Inferior parietal cortex (tissue), 1 donor: ENCODE data around the gene PPDPF.

Experiments
- DNase-seq: peaks from one replicate; pipeline ENCODE4 v3.0.0-alpha.2; 2016; ENCODE audit errors: extremely low spot score

Gene PPDPF

DNA sequence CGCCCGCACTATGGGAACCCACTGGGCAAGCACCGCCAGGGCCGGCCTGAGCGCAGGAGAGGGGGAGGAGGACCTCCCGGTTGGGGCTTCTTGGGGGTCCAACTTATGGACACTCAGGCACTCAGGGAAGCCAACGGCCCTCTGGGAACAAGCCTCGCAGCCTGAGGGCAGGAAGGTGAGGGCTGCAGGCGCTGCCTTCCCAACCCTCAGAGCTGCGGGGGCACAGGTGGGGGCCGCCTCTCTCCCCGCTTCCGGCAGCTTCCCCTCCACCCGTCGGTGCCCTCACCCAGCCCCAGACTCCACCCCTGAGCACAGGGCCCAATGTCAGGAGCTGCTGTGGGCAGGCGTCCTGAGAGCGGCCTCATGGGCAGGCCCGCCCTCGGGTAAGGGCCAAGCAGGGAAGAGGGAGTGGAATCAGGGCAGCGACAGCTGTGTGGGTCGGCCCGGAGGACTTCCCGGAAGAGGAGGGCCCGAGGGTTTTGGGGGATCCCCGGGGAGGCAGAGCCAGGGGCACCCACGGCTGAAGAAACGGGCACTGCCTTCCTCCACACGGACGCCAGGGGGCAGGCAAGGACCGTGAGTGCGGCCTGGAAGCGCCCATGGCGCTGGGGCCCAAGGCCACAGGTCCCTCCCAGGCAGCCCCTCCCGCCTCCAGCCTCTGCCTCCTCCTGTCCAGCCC lies 17.1 kb downstream of the PPDPF start:
- DNase-seq: peak; percentile 73

- no peak for DNase-seq
Observed at GRCh38 chr20:63538204-63539091, 17.9 kb downstream of the PPDPF start.

DNA sequence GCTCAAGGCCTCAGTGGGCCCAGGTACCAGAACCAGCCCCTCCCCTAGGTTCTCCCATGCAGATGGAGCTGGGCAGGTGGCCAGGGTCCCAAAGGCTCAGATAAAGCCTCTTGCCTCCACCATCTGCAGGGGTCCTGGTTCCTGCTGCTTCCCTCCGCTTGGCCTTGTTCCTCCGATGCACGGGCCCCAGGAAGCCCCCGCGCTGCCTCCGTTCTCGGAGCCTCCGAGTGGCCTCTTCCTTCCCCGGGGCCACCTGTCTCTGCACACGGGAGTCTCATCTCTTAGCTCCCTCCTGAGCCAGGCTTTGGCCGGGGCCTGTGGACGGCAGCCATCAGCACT lies 18.5 kb downstream of the PPDPF start:
- DNase-seq: no peak

GRCh38 chr20:63539441-63540370 lies 19.1 kb downstream of the PPDPF start:
- no peak for DNase-seq

DNA sequence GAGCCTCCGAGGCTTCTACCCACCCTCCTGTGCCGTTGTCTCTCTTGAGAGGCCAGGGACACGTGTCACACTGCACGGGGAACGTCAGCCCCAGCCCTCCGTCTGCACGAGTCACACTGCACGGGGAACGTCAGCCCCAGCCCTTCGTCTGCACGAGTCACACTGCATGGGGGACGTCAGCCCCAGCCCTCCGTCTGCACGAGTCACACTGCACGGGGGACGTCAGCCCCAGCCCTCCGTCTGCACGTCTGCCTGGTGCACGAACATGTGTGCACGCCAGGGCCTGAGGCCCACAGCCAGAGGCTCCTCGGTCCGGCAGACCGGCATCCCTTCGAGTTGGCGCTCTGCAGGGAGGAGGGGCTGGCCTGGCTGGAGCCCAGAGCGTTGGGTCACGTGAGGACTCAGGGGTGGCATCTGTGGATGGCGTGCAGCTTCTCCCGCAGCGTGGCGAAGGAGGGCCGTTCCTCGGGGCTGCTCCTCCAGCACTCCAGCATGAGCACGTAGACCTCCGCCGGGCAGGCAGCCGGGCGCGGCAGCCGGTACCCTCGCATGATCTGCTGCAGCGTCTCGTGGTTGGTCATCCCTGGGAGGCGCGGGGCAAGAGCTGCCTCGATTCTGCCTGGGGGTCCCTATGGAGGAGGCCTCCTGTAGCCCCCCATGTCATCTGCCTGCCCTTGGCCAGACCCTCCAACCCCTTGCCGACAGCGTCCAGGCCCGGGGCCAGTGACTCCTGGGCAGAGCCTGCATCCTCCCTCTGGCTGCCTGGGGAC lies 20.0 kb downstream of the PPDPF start:
- no peak for DNase-seq

DNA sequence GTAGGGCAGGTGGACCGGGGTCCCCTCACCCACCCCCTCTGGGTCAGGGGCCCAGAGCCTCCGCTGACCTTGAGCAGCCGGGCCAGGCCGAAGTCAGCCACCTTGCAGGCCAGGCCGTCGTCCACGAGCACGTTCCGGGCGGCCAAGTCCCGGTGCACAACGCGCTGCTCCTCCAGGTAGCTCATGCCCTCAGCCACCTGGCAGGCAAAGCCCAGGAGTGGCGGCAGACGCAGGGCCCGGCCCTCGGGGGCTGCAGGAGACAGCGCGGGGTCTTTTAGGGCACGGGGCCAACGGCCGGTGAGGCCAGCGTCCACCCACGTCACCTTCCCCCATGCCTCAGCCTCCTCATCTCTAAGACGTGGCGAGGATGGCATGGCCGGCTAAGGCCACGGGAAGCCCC lies 20.8 kb downstream of the PPDPF start:
- DNase-seq: no peak

- no peak for DNase-seq
Observed at GRCh38 chr20:63542031-63542559, 21.5 kb downstream of the PPDPF start.

GRCh38 chr20:63542696-63543095 lies 22.1 kb downstream of the PPDPF start:
- no peak for DNase-seq

DNA sequence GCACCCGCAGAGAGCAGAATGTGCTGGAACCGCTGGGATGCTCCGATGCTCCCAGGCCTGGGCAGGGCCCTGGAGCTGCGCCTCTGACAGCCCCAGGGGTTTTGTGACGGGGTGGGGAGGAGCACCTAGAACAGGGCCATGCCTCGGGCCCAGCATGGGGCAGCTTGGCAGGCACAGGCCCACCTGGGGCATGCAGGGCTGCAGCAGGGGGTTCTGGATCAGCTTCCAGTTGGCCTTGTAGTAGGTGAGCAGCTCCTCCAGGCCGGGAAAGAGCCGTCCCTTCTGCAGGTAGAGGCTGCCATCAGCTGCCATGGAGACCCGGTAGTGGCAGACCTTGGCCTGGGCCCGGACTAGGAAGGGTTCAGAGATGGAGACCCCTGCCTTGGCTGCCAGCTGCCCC lies 22.6 kb downstream of the PPDPF start:
- no peak for DNase-seq

- no peak for DNase-seq
Observed at GRCh38 chr20:63543733-63544132, 23.2 kb downstream of the PPDPF start.

GRCh38 chr20:63544241-63544957 lies 23.8 kb downstream of the PPDPF start:
- DNase-seq: no peak

DNA sequence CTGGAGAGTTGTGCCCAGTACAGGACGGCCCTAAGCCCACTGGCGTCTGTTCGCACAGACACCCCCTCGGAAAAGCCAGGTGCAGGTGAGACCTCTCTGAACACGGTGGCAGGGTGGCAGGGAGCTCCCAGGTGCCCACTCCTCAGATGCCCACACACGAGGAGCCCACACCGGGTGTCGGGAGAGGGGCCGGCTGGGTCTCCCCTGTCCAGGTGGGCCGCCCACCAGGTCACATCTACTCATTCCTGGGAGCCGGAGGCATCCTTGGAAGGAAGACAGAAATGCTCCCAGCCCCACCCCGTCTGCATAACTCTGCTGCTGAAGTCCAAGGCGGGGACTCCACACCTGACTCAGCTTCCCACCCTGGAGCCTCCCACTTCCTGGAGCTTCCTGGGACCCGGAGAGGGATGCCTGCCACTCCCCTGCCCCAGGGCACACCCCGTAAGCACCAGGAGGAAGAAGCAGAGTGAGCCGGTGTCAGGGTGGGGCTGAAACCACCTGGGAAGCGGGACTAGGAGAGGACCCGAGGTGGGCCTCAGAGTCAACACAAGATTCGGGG lies 24.5 kb downstream of the PPDPF start:
- DNase-seq: no peak

DNA sequence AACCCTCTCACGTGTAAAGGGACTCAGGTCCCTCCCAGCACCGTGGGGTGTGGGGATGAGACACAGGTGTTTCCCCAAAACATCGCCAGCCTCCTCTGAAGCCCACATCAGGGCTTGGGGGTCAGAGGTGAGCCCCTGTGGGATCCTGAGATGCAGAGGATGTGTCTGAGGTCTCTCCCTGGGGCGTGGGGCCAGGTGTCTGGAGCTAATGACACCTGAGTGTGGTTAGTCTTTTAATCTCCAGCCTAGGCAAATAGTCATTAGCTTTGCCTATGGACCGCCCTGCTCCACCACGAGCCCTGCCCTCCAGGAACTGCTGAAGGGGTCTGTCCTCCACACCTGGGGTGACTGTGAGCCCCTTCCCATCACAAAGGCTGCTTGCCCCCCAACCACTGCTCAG lies 25.2 kb downstream of the PPDPF start:
- DNase-seq: no peak

GRCh38 chr20:63546256-63546955 lies 25.8 kb downstream of the PPDPF start:
- DNase-seq: no peak

DNA sequence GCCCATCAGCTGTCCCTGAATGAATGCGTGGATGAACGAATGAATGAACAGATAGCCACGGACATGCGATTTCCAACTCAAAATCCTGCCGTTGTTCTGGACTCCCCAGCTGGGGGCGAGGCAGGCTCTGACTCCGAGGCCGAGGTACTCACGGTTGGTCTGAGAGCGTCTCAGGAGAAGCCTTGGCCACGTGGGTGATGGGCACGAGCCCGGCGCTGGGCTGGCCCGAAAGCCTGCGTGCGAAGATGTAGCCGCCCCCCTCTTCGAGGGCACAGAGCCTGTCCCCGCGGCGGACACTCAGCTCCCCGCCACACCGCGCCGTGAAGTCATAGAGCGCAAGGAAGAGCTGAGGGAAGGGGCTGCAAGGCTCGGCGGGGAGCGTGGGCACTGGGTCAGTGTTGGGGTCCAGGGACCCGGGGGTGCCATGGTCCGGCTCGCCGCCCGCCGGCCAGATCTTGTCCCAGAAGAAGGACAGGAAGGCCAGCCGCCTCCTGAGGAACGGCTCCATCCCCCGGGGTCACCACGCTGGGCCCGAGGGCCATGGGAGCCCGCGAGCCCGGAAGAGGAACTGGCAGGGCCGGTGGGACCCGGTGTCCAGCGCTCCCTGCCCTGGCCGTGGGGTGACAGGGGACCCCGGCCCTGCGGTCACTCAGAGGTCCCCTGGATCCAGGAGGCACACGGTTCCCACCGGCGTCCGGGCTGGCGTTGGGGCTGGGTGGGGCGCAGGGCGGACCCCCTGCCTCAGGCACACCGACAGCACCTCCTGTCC lies 26.6 kb downstream of the PPDPF start:
- no peak for DNase-seq

DNA sequence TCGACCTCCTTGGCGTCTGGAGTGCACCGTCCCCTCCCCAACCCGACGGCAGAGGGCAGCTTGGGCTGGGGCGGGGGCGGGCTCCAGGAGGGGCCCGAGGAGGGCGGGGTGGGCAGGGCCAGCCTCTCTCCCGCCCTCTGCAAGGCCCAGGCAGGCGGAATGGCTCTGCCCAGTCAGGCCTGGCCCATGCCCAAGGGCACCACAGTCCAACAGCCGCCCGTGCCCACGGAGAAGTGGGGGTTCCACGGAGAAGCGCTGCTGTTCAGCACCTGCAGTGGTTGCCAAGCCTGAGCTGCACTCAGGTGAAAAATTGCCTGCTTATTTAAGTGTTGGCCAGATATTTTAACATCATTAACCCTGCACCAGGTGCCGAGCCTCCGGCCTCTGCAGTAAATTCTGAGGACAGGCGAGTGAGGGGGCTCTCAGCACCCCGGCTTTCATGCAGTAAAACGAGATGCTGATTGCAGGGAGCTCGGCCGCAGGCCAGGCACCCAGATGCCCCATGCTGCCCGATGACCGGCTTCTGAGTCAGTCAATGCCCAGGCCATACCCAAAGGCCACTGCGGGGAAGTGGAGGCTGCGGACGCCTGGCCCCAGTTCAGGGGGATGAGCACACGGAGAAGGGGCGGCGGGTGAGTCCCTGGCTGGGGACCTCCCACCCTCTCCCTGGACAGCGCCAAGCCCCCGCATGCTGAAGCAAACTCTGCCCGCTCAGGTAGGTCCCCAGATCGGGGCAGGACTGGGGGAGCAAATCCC lies 27.3 kb downstream of the PPDPF start, which contains the start of gene SRMS:
Gene SRMS (minus strand): TSS at position 25 of the 756 bp plus-strand sequence. CDS start 286 bp downstream, outside the sequence.
- DNase-seq: no peak

- DNase-seq: no peak
Observed at GRCh38 chr20:63548542-63548941, 28.0 kb downstream of the PPDPF start.

DNA sequence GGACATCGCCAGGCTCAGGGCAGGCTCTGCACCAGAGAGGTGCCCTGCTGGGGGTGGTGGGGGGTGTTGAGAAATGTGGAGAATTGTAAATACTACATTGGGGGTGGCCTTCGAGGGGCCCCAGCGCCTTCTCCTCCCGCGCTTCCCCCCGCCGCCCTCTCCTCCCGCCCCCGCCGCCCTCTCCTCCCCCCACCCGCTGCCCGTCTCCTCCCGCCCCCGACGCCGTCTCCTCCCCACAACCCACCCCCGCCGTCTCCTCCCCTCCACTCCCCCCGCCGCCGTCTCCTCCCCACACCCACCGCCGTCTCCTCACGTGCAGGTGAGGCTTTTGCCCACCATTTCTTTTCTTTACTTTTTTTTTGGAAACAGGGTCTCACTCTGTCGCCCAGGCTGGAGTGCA lies 28.5 kb downstream of the PPDPF start:
- DNase-seq: no peak
